ENCODE measurements around the gene STIP1.
"Not testable (repeated sequence)": the region's sequence is repeated elsewhere in the genome, so short reads cannot be mapped to it uniquely, and the experiment has no call there.

Gene STIP1

DNA sequence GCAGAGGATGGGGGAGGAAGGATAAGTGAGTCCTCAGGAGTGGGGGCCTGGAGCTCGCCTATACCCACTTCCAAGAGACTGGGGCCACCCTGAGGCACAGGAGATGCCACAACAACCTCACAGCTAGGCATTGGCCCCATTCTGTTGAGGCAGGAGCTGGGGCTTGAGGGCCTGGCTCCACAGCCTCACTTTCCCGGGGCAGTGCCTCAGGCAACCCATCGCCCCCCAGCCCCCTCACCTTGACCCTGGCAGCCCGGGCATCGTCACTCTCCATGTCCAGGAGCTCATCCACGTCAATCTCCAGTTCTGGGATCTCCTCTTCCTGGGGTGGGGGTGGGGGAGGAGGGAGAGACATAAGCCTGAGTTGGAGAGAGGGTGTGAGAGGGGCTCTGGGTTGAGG is 59.0 kb downstream of the STIP1 start:
- Histone ChIP-seq H3K4me3 (peak overlapping the region; percentile 81), H3K27ac (peak overlapping the region; percentile 87 to 95)
- TF ChIP-seq, protein P1, sequence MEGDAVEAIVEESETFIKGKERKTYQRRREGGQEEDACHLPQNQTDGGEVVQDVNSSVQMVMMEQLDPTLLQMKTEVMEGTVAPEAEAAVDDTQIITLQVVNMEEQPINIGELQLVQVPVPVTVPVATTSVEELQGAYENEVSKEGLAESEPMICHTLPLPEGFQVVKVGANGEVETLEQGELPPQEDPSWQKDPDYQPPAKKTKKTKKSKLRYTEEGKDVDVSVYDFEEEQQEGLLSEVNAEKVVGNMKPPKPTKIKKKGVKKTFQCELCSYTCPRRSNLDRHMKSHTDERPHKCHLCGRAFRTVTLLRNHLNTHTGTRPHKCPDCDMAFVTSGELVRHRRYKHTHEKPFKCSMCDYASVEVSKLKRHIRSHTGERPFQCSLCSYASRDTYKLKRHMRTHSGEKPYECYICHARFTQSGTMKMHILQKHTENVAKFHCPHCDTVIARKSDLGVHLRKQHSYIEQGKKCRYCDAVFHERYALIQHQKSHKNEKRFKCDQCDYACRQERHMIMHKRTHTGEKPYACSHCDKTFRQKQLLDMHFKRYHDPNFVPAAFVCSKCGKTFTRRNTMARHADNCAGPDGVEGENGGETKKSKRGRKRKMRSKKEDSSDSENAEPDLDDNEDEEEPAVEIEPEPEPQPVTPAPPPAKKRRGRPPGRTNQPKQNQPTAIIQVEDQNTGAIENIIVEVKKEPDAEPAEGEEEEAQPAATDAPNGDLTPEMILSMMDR (IDR thresholded peaks at IDR 0.05) = no peak
- DNase-seq (ENCODE audit: low spot score) = no peak

DNA sequence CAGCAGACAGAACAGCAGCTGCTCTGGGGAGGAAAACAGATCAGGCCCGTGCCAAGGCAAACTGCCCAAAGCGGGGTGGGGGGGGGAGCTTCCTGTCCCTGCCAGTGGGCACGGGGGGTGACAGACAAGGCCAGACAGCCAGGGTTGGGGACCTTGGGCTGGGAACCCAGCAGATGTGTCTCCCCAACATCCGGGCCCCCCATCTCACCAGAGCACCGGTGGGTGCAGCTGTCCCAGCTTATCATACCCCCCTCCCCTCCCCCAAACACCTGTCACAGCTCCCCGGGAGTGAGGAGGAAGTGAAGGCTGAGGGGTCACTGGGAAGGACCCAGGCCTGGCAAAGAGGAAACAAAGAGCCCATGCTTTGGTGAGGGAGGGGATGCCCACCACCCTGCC is 59.4 kb downstream of the STIP1 start:
- TF ChIP-seq, protein P1 (IDR thresholded peaks at IDR 0.05) = no peak

DNA sequence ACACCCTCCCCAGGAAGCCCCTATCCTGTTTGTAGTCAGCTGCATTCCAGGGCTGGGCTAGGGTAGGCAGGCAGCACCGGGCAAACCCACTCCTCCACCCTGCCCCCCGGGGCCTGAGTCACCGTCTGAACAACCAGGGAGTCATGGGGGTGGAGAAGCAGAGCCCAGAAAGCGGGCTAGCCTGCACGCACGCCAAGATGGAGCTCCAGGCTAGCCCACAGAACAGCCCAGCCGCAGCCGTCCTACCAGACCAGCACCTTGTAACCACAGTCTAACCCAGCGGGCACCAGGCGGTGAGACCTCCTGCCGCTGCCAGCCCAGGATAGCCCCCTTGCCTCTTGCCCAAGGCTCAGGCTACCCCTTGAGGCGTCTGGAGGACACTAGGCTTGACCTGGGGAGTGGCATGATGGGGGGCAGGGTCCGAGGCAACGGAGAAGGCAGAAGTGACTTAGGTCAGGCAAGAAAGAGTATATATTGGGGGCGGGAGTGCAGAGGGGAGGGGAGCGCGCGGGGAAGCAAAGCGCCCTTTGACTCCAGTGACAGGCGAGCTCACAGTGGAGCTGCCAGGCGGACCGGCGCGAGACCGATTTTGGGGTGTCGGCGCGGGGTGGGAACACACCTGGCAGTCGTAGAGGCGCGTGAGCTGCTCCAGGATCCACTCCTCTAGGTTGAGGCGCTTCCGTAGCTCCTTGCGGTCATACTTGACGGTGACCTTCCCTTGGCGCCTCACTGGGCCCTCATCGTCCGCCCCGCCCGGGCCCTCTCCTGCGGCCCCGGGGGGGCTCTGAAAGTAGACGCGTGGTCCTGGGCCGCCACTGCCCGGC is 60.0 kb downstream of the STIP1 start:
- peak; percentile 92 for DNase-seq (ENCODE audit: low spot score)
- H3K4me3 ChIP-seq = peak overlapping the region; percentile 81
- peak overlapping the region; percentile 87 to 95 for H3K27ac ChIP-seq
- TF ChIP-seq, protein P1 (IDR thresholded peaks at IDR 0.05) = no peak

More for the DNA sequence above, 59.4 kb downstream of the STIP1 start:
- Histone ChIP-seq H3K4me3 (peak overlapping the region; percentile 81), H3K27ac (peak overlapping the region; percentile 87 to 95)
- DNase-seq (ENCODE audit: low spot score) = no peak

DNA sequence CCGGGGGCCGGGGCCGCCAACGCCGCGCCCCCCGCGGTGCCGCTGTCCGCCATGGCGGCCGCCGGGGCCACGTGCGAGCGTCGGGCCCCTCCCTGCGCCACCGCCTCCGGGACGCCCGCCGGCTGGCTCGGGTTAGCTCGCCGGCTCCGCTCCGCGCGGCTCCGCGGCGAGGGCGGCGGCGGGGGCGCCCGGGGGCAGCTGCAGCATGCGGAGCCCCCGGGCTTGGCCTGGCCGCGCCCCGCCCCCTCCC is 60.6 kb downstream of the STIP1 start:
- Histone ChIP-seq H3K4me3 (peak overlapping the region; percentile 81), H3K27ac (peak overlapping the region; percentile 87 to 95)
- not testable (repeated sequence) for DNase-seq (ENCODE audit: low spot score)

DNA sequence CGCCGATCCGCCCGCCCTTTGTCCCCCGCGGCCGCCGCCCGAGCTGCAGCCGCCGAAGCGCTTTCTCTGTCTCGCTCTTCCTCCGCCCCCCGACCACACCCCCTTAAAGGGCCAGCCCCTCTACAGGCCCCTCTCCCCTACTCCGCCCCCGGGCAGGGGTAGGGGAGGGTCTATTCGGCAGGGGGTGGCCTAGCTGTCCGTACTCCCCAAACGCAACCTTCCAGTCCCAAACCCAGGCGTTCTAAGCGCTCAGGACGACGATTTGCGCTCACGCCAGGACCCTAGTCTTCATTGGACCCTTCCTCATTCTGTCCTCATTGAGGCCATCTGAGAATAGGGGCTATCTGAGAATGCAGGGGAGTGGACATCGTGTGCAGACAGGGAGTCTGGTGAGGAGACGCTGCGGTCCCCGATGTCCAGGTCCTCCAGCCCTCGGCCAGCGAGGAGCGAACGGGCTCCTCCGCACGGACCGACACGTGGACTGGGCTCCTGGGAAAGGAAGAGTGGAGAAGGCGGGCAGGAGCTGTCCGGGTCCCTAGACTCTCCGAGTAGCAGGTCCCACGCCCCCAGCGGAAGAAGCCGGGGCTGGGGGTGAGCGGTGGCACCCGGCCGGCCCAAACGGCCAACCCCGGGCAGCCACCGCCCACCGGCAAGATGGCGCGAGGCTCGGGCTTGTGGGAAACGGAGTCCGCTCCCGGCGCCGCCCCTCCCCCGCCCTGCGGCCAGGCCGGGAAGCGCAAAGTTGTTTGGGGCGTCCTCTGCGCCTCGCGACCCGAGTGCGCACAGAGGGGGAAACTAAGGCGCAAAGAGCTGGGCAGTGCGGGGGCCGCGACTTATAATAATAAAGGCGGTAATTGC is 61.1 kb downstream of the STIP1 start, which contains the start of gene PPP1R14B:
Gene PPP1R14B, minus strand, starts transcription at position 73 of the 858 bp plus-strand sequence. CDS start 270 bp downstream, outside the sequence.
- TF ChIP-seq, protein P1 (IDR thresholded peaks at IDR 0.05) = no peak
- peak; percentile 93 for DNase-seq (ENCODE audit: low spot score)
- H3K4me3 ChIP-seq = peak within 1 kb of the TSS; percentile 81
- H3K27ac ChIP-seq = peak within 1 kb of the TSS; percentile 87 to 95

DNA sequence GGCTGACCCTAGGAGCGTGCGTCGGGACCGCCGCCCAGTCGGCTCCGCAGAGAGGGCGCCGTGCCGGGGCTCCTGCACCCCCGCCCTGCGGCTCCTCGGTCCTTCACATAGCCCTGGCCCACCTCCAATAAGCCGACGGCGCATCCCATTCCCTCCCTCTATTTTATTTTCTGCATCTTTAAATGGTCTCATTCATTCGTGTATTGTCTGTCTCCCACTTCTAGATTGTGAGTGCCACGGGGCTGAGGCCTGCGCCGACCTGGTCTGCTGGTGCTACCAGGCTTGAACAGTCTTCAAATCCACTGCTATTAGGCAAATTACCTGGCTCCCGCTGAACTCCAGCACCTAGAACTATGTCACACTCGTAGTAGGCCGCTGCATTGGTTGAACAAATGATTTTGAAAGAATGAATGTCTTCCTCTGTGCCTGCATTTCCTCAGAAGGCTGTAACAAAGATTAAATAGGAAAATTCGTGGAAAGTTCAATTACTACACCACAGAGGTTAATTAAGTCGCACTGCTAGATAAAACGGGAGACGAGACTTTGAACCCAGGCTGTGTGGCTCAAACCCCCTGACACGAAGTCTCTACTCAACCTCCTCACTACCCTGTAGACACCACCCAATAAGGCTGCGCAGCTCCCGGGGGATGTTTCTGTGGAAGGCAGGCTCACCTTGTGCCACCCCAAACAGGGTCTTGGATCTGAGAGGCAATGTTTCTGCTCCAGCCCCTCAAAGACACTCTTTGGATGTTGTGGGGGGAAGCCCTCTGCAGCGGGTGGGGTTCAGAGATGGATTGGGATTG is 62.0 kb downstream of the STIP1 start:
- TF ChIP-seq, protein P1 (IDR thresholded peaks at IDR 0.05) = no peak
- Histone ChIP-seq H3K27ac (peak overlapping the region; percentile 85 to 95), H3K4me3 (peak overlapping the region; percentile 81)
- DNase-seq (ENCODE audit: low spot score) = no peak

DNA sequence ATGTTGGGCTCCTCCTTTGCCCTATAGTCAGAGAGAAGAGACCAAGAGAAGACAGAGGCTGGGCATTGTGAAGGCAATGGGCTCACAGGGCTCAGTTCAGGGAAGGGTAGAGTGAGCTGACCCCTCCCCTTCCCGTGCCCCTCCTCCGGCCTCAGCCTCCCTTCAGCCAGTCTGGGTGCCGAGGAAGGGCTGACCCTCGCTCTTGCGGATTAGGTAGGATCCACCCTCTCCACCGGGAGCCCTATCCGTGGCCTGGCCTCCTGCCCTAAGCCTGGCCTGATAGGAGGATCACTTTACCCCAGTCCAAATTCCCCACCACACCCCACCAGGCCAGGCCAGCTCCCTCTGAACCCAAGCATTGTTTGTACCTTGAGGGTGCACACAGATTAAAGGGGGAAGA is 62.6 kb downstream of the STIP1 start:
- no peak overlapping the region for H3K27ac ChIP-seq
- TF ChIP-seq, protein P1 (IDR thresholded peaks at IDR 0.05) = no peak
- DNase-seq (ENCODE audit: low spot score) = no peak
- H3K4me3 ChIP-seq = no peak overlapping the region

Data from coronary artery (tissue), 2 donors.